Chondrocyte (in vitro differentiated cells): ENCODE measurements around the gene HOXD13. TPM values are rescaled to one million over a fixed set of nuclear protein-coding genes. Genes with fewer than 3 reads are reported as not detected.

Experiments
- DNase-seq: peaks from one replicate; pipeline ENCODE4 v3.0.0; 2021; ENCODE audit warnings: mixed read lengths, low spot score
- H3K27ac Mint-ChIP-seq: one replicate; pipeline ENCODE4 v1.8.0; 2021; ENCODE audit warnings: mild to moderate bottlenecking, moderate library complexity, mixed read lengths; ENCODE audit not compliant: unreplicated experiment
- H3K27me3 Mint-ChIP-seq: 2 replicates; pipeline ENCODE4 v1.8.0; 2021; ENCODE audit warnings: low read depth, mixed read lengths
- H3K36me3 Mint-ChIP-seq: 2 replicates; pipeline ENCODE4 v1.8.0; 2021; ENCODE audit warnings: low read depth, mixed read lengths
- H3K4me1 Mint-ChIP-seq: 2 replicates; pipeline ENCODE4 v1.8.0; 2021; ENCODE audit warnings: low read depth, mild to moderate bottlenecking, mixed read lengths
- H3K4me3 Mint-ChIP-seq: one replicate; pipeline ENCODE4 v1.8.0; 2021; ENCODE audit warnings: mild to moderate bottlenecking, moderate library complexity, mixed read lengths; ENCODE audit not compliant: unreplicated experiment
- H3K9me3 Mint-ChIP-seq: 2 replicates; pipeline ENCODE4 v1.8.0; 2021; ENCODE audit warnings: low read depth, mixed read lengths
- CTCF ChIP-seq: fragments of 200-600 bp; sonication (generic); IDR thresholded peaks from 2 replicates; pipeline ENCODE4 v1.5.0; 2021; ENCODE audit warnings: antibody characterized with exemption, mild to moderate bottlenecking, moderate library complexity
- total RNA-seq: library from RNA; stranded (reverse); gene quantifications from 3 replicates; pipeline ENCODE4 v1.2.1, GENCODE V29; 2021

Gene HOXD13
- total RNA-seq, 1 donor from 2014 or later = not detected

- Mint-ChIP-seq H3K27me3 (peaks cover 83% of the 10 kb centered on the region), H3K9me3 (no peaks in the 10 kb centered on the region), H3K36me3 (peaks cover 3% of the 10 kb centered on the region), H3K27ac (no peak overlapping the region), H3K4me3 (peak overlapping the region; percentile 15), H3K4me1 (peaks cover 30% of the 10 kb centered on the region)
- TF ChIP-seq CTCF = no peak
- DNase-seq = no peak
These were observed 13.4 kb downstream of the HOXD13 start for GRCh38 chr2:176105730-176106580.

GRCh38 chr2:176106581-176107539, 14.3 kb downstream of the HOXD13 start, which contains the start of gene HOXD11:
TSS of gene HOXD11 (plus strand) at chr2:176107280. CDS start at chr2:176107356, 76 bp downstream.
- TF ChIP-seq CTCF = no peak
- Mint-ChIP-seq H3K4me1 (peaks cover 34% of the 10 kb centered on the region), H3K9me3 (no peaks in the 10 kb centered on the region), H3K4me3 (peak within 1 kb of the TSS; percentile 28), H3K27ac (no peak within 1 kb of the TSS), H3K36me3 (peaks cover 3% of the 10 kb centered on the region), H3K27me3 (peaks cover 81% of the 10 kb centered on the region)
- DNase-seq = no peak

- H3K27me3 Mint-ChIP-seq = peaks cover 80% of the 10 kb centered on the region
- H3K4me1 Mint-ChIP-seq = peaks cover 34% of the 10 kb centered on the region
- no peak for TF ChIP-seq CTCF
These were observed 15.2 kb downstream of the HOXD13 start for GRCh38 chr2:176107731-176108181.

DNA sequence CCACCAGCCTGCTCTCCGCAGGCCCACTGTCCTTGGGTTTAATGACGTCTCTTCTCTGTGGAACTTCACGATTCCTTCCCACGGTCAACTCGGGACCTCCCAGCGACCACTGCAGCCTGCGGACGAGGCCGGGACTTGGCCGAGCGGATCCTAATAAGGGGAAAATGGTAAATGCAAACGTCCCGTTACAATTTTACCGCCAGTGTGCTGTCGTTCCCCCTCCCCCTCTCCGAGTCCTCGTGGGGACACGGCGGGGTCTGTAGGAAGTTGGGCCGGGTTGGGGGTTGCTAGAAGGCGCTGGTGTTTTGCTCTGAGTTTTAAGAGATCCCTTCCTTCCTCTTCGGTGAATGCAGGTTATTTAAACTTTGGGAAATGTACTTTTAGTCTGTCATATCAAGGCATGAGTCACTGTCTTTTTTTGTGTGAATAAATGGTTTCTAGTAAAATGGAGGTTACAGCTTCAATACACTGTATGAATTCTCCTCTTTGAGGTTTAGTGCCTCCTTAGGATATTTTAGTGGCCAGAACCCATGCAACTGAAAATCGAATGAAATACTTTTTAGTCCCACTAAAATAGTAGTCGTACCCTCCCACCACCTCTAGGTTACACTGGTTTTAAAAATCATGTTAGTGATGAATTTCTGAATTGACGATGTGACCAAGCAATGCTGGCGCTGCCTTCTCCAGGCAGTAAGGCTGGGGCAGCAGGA, 16.8 kb downstream of the HOXD13 start:
- peaks cover 81% of the 10 kb centered on the region for H3K27me3 Mint-ChIP-seq
- no peaks in the 10 kb centered on the region for H3K9me3 Mint-ChIP-seq
- DNase-seq = no peak
- TF ChIP-seq CTCF = no peak
- H3K4me1 Mint-ChIP-seq = peaks cover 30% of the 10 kb centered on the region
- no peak overlapping the region for H3K27ac Mint-ChIP-seq
- no peak overlapping the region for H3K4me3 Mint-ChIP-seq
- peaks cover 3% of the 10 kb centered on the region for H3K36me3 Mint-ChIP-seq

More at GRCh38 chr2:176107731-176108181, 15.2 kb downstream of the HOXD13 start:
- H3K36me3 Mint-ChIP-seq = peaks cover 3% of the 10 kb centered on the region
- no peak for DNase-seq
- H3K9me3 Mint-ChIP-seq = no peaks in the 10 kb centered on the region
- no peak overlapping the region for H3K4me3 Mint-ChIP-seq
- H3K27ac Mint-ChIP-seq = no peak overlapping the region
